MCF 10A (cell line): ENCODE measurements around the gene NISCH. TPM values are rescaled to one million over a fixed set of nuclear protein-coding genes. Genes with fewer than 3 reads are reported as not detected.
A peak's percentile ranks its signal among the peaks of the same experiment; 100 is the strongest.

Experiments
- Bru-seq: library from RNA; stranded (reverse); fragments of 400-500 nt; gene quantifications from one replicate; lab custom pipeline; 2021; lab: Mats Ljungman, UMichigan
- BruChase-seq, 2 experiments: library from RNA; stranded (reverse); fragments of 400-500 nt; gene quantifications; one replicate each; lab custom pipeline; 2021; lab: Mats Ljungman, UMichigan
- BruUV-seq: library from RNA; stranded (reverse); fragments of 400-500 nt; replicated peaks from 2 replicates; lab custom pipeline; 2021; lab: Mats Ljungman, UMichigan
- CTCF ChIA-PET: fragments of 300-600 bp; sonication (Branson Sonifier 250); formaldehyde crosslinking; extraction: SDS; loops from one replicate; lab custom pipeline; 2021; ENCODE audit warnings: antibody characterized with exemption, inconsistent platforms; lab: Yijun Ruan, JAX
- POLR2A ChIA-PET: fragments of 300-600, 350-650 bp; sonication (Branson Sonifier 250); formaldehyde crosslinking; extraction: SDS; loops from one replicate; lab custom pipeline; 2020; ENCODE audit warnings: antibody characterized with exemption, inconsistent platforms; lab: Yijun Ruan, JAX
- DNase-seq: peaks from one replicate; pipeline ENCODE4 v3.0.0-alpha.2; 2018; ENCODE audit not compliant: unreplicated experiment
- H3K27ac Mint-ChIP-seq: one replicate; pipeline ENCODE4 v1.8.0; 2022; ENCODE audit warnings: mild to moderate bottlenecking, low read depth, mixed read lengths; ENCODE audit not compliant: unreplicated experiment
- H3K27me3 Mint-ChIP-seq: one replicate; pipeline ENCODE4 v1.8.0; 2022; ENCODE audit warnings: mixed read lengths; ENCODE audit not compliant: insufficient read depth, unreplicated experiment
- H3K36me3 Mint-ChIP-seq: one replicate; pipeline ENCODE4 v1.8.0; 2022; ENCODE audit warnings: mild to moderate bottlenecking, moderate library complexity, mixed read lengths; ENCODE audit not compliant: insufficient read depth, unreplicated experiment
- H3K4me1 Mint-ChIP-seq: one replicate; pipeline ENCODE4 v1.8.0; 2022; ENCODE audit warnings: mixed read lengths; ENCODE audit not compliant: insufficient read depth, unreplicated experiment
- H3K4me3 Mint-ChIP-seq: one replicate; pipeline ENCODE4 v1.8.0; 2022; ENCODE audit warnings: mild to moderate bottlenecking, moderate library complexity, mixed read lengths; ENCODE audit not compliant: unreplicated experiment
- H3K9me3 Mint-ChIP-seq: one replicate; pipeline ENCODE4 v1.8.0; 2022; ENCODE audit warnings: mixed read lengths; ENCODE audit not compliant: unreplicated experiment
- CTCF ChIP-seq: fragments of 200-600 bp; IDR thresholded peaks from one replicate; pipeline ENCODE4 v1.8.0; 2022; ENCODE audit warnings: antibody characterized with exemption, mild to moderate bottlenecking; ENCODE audit not compliant: unreplicated experiment
- intact Hi-C: fragments of 100-400 bp; cut with micrococcal nuclease; formaldehyde crosslinking; loops from 2 replicates; pipeline ENCODE4 v1.14.1; 2022
- long read RNA-seq: library from polyadenylated mRNA; stranded (forward); transcript quantifications from one replicate; pipeline ENCODE4 v2.0.0, GENCODE V29; 2022
- total RNA-seq: library from RNA; stranded (reverse); gene quantifications from 2 replicates; pipeline ENCODE4 v1.2.3, GENCODE V29; 2022

The NISCH gene
- total RNA-seq = 60.5 and 69.7 TPM in 2 replicates
- Bru-seq, nascent RNA = percentile 61 among the genes with signal in this experiment
- BruChase-seq, experiment 1, labeled RNA remaining after a 6-hour chase = percentile 82 among the genes with signal in this experiment
- percentile 72 among the genes with signal in this experiment for BruChase-seq, experiment 2, labeled RNA remaining after a 2-hour chase
- long read RNA-seq, full-length matches to known transcripts = 25 of 70 reads
- long read RNA-seq, partial matches to known transcripts = 30 of 70 reads
- long read RNA-seq, other reads (novel, unspliced or antisense) = 15 of 70 reads

DNA sequence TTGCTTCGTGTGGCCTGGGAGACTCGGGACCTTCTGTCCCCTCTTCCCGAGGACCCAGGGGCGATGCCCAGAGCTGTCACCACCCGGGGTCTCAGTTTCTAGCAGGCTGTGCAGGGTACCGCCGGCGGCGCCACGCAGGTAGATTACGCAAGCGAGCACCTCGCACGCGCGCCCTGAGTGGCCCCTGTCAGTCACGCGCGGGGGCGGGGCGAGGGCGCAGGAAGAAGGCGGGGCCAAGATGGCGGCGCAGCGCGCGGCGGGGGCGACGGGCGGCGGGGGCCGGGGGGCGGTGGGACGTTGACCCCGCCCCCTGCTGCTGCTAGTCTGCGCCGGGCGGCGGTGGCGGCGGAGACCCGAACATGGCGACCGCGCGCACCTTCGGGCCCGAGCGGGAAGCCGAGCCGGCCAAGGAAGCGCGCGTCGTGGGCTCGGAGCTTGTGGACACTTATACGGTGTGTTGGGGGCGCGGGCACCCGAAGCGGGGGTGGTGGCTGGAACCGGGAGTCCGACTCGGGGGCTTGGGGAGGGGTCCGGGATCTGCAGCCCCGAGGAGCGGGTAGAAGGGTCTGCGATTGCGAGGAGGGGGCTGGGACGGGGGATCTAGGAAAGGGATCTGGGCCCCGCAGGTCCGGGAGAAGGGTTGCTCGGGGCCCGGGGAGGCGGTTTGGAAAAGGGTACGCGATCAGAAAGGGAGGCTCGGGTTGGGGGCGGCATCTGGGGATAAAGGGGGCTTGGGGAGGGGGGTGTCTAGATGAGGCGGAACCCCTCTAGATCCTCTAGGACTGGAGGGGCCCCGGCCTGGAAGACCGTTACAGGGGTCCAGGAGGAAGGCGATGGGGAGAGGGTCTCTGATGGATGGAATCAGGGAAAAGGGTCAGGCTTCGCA, at the start of gene NISCH:
TSS of gene NISCH (plus strand) at position 322 of the 886 bp plus-strand sequence. CDS start at position 360, 38 bp downstream.
- Mint-ChIP-seq H3K27me3 (no peaks in the 10 kb centered on the region), H3K36me3 (peaks cover 23% of the 10 kb centered on the region), H3K27ac (peak within 1 kb of the TSS; percentile 95), H3K9me3 (no peaks in the 10 kb centered on the region), H3K4me3 (peak within 1 kb of the TSS; percentile 92), H3K4me1 (peaks cover 26% of the 10 kb centered on the region)
- ChIA-PET POLR2A (interaction anchor here (0.5 to 2.3 kb wide), 4 partner anchors 43 to 817 kb away, joined by 3 to 7 read pairs (median 4); partner anchors contain the start of genes GLT8D1 and SPCS1), CTCF (interaction anchor here (2.0 kb wide), 1 partner anchor 43 kb away, joined by 11 read pairs; no protein-coding TSS in a partner anchor)
- TF ChIP-seq CTCF = no peak
- BruUV-seq = no TSS peak
- intact Hi-C loops = no loop called here
- peak; percentile 83 for DNase-seq

- Mint-ChIP-seq H3K9me3 (no peaks in the 10 kb centered on the region), H3K36me3 (peaks cover 52% of the 10 kb centered on the region), H3K27me3 (no peaks in the 10 kb centered on the region), H3K4me3 (no peak overlapping the region), H3K27ac (no peak overlapping the region), H3K4me1 (peaks cover 13% of the 10 kb centered on the region)
- ChIA-PET POLR2A (interaction anchor here (1.1 to 1.5 kb wide), 2 partner anchors 17 to 129 kb away, joined by 3 to 5 read pairs; no protein-coding TSS in a partner anchor), CTCF (interaction anchor here (0.6 kb wide), 1 partner anchor 164 kb away, joined by 5 read pairs; no protein-coding TSS in a partner anchor)
- BruUV-seq = no TSS peak
- no peak for DNase-seq
- intact Hi-C loops = no loop called here
- no peak for TF ChIP-seq CTCF
These were observed 49.2 kb upstream of the NISCH start for GRCh38 chr3:52406231-52406661.

- CTCF ChIA-PET = interaction anchor here (0.6 to 0.9 kb wide), 4 partner anchors 68 to 465 kb away, joined by 3 to 5 read pairs (median 3); partner anchors contain the start of gene RRP9
- no TSS peak for BruUV-seq
- H3K4me3 Mint-ChIP-seq = no peak overlapping the region
These were observed 48.5 kb upstream of the NISCH start for GRCh38 chr3:52406791-52407510.

More at GRCh38 chr3:52406791-52407510, 48.5 kb upstream of the NISCH start:
- TF ChIP-seq CTCF = no peak
- peaks cover 18% of the 10 kb centered on the region for H3K4me1 Mint-ChIP-seq
- H3K27ac Mint-ChIP-seq = no peak overlapping the region
- no peak for DNase-seq
- H3K27me3 Mint-ChIP-seq = no peaks in the 10 kb centered on the region
- no peaks in the 10 kb centered on the region for H3K9me3 Mint-ChIP-seq
- POLR2A ChIA-PET = interaction anchor here (1.1 kb wide), 1 partner anchor 130 kb away, joined by 3 read pairs; no protein-coding TSS in a partner anchor
- intact Hi-C loops = no loop called here
- H3K36me3 Mint-ChIP-seq = peaks cover 47% of the 10 kb centered on the region
